GM11168 (cell line): ENCODE data around the gene RALGAPA1.

ENCODE experiments used
- in situ Hi-C: fragments of 300-500 bp; cut with MboI; formaldehyde crosslinking; loops from one replicate; pipeline ENCODE4 v1.12.0; 2022; ENCODE audit warnings: low sequenced_read_pairs; ENCODE audit not compliant: unreplicated experiment

Gene RALGAPA1

DNA sequence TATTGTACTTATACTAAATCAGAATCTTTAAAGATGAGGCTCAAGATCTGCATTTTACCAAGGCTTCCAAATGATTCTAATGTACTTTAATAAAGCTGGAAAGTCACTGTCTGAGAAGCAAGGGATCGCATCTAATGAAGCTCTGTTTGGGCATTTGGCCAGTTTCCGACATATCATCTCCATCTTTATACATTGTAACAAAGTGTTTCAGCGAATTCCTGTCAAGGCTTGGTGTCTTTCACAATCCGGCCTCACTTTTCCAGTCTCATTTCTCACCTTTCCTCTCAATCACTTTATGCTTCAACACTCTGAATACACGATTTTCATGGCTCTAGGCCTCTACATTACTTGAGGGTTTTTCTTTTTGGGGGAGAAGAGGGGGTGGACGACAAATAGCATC lies 302.6 kb downstream of the RALGAPA1 start:
- in situ Hi-C loops = no loop called here

DNA sequence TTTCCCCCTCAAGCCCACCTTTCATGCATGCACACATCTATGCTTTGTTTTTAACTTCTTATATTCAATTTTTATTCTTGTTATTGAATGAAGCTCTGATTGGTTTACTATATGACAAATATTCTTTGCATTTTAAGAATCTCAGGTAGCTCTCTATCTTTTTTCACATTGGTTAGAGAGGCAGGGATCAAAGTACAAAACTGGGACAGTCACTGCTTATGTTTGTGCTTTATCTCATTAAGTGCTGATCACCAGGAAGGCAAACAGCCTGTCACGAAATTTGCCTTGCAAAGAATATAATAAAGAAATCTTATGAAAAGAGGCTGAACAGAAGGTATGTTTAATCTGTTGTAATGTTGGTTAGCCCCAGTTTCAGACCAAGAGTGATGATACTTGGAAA lies 304.8 kb downstream of the RALGAPA1 start:
- in situ Hi-C loops = no loop called here

DNA sequence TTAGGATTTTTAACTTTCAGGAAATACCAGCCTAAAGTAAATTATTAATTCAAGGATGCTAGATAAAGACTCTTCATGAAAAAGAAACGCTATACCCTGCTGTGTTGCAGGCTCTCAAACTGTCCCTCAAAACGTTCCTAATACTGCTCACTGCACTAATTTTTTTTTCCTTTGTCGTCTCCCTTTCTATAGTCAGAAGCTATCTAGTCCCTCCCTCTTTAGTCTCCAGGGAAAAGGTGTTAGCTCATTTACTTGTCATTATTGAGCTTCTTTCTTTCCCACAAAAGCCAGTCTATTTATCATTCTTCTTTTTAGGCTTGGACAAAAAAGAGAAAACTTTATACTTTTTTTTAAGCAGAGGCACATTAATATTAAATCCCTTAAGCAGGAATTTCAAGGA lies 305.4 kb downstream of the RALGAPA1 start:
- in situ Hi-C loops = no loop called here

DNA sequence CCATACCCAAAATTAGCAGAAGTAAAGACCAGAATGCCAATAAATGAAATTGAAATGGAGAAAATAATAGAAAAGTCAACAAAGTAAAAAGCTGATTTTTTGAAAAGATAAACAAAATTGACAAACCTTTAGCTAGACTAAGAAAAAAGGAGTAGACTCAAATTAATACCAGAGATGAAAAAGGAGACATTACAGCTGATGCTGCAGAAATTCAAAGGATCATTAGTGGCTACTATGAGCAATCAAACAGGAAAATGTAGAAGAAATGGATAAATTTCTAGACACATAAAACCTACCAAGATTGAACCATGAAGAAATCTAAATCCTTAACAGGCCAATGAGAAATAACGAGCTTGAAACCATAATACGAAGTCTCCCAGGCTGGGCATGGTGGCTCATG lies 309.9 kb downstream of the RALGAPA1 start:
- in situ Hi-C loops = no loop called here

- in situ Hi-C loops = no loop called here
Observed at GRCh38 chr14:35495278-35495677, 313.8 kb downstream of the RALGAPA1 start.

DNA sequence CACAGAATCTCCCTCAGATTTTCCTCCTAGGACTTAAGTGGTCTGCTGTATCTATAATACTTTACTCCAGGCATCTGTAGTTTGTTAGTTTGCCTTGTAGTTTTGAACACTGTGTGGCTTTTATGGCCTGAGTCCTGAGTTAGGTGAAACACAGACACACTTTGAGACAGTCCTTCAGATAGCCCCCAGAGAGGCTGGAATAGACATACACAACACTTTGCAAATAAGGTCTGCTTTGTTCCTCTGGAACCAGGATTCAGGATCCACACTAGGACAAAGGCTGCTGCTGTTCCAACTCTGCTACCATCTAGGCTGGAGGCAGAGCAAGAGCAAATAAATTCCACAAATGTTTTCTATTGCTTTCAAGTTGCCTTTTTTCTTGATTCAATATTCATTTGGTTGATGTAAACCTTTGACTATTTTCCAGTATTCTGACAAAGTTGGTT lies 316.5 kb downstream of the RALGAPA1 start:
- in situ Hi-C loops = no loop called here
